DOHH2 (cell line): ENCODE data around the gene MICA.

ENCODE experiments used
- H3F3A ChIP-seq: fragments of 200-600 bp; sonication (generic), shearing (Covaris generic); 2 replicates; pipeline ENCODE4 v1.6.0; 2016; ENCODE audit warnings: antibody characterized with exemption, mild to moderate bottlenecking; ENCODE audit not compliant: control insufficient read depth, insufficient read depth
- H3K27ac ChIP-seq: fragments of 200-600 bp; sonication (generic); 2 replicates; pipeline ENCODE4 v1.5.1; 2014; ENCODE audit warnings: low read depth, mild to moderate bottlenecking, low read length, moderate library complexity
- H3K27me3 ChIP-seq: fragments of 200-600 bp; sonication (generic); 2 replicates; pipeline ENCODE4 v1.6.1; 2014; ENCODE audit warnings: mild to moderate bottlenecking, low read length, mixed read lengths; ENCODE audit not compliant: control insufficient read depth
- H3K36me3 ChIP-seq: fragments of 200-600 bp; sonication (generic); 2 replicates; pipeline ENCODE4 v1.6.1; 2014; ENCODE audit warnings: mild to moderate bottlenecking, low read length, moderate library complexity, mixed read lengths; ENCODE audit not compliant: control insufficient read depth
- H3K4me1 ChIP-seq: fragments of 200-600 bp; sonication (generic); 2 replicates; pipeline ENCODE4 v1.6.1; 2014; ENCODE audit warnings: mild to moderate bottlenecking, low read length, mixed read lengths; ENCODE audit not compliant: control insufficient read depth
- H3K4me2 ChIP-seq: fragments of 200-600 bp; sonication (generic); 2 replicates; pipeline ENCODE4 v1.6.0; 2014; ENCODE audit warnings: mild to moderate bottlenecking, low read length, moderate library complexity
- H3K4me3 ChIP-seq: fragments of 200-600 bp; sonication (generic); 2 replicates; pipeline ENCODE4 v1.5.1; 2014; ENCODE audit warnings: mild to moderate bottlenecking, low read length, mixed read lengths
- H3K79me2 ChIP-seq: fragments of 200-600 bp; sonication (generic); 2 replicates; pipeline ENCODE4 v1.6.1; 2014; ENCODE audit warnings: mild to moderate bottlenecking, low read length, mixed read lengths; ENCODE audit not compliant: control insufficient read depth
- H3K9me2 ChIP-seq: fragments of 200-600 bp; sonication (generic); replicated peaks from 2 replicates; pipeline ENCODE4 v1.6.1; 2014; ENCODE audit warnings: mild to moderate bottlenecking, low read length, mixed read lengths; ENCODE audit not compliant: control insufficient read depth
- H3K9me3 ChIP-seq: fragments of 200-600 bp; sonication (generic); 2 replicates; pipeline ENCODE4 v1.6.1; 2014; ENCODE audit warnings: antibody characterized with exemption, low read length, mixed read lengths; ENCODE audit not compliant: control insufficient read depth, insufficient read depth
- H4K20me1 ChIP-seq: fragments of 200-600 bp; sonication (generic); 2 replicates; pipeline ENCODE4 v1.6.0; 2014; ENCODE audit warnings: low read depth, mild to moderate bottlenecking, antibody characterized with exemption, low read length, moderate library complexity; ENCODE audit not compliant: control insufficient read depth, insufficient read depth
- CTCF ChIP-seq: fragments of 200-600 bp; sonication (generic); IDR thresholded peaks from one replicate; pipeline ENCODE4 v1.5.1; 2014; ENCODE audit warnings: antibody characterized with exemption, mild to moderate bottlenecking, low read depth, low read length; ENCODE audit not compliant: poor library complexity, severe bottlenecking
- EZH2phosphoT487 ChIP-seq: fragments of 200-600 bp; sonication (generic); IDR thresholded peaks from 2 replicates; pipeline ENCODE4 v1.6.1; 2017; ENCODE audit warnings: borderline replicate concordance, mild to moderate bottlenecking, antibody characterized with exemption, low read length, moderate library complexity, mixed read lengths

MICA gene

GRCh38 chr6:31403283-31404060 lies at the start of gene MICA:
MICA (plus strand) TSS chr6:31403595; CDS start chr6:31403633, 38 bp downstream.
- H3K4me1 ChIP-seq, result peaks cover 37% of the 10 kb centered on the region
- no peaks in the 10 kb centered on the region for H3K27me3 ChIP-seq
- no peaks in the 10 kb centered on the region for H3K9me2 ChIP-seq
- peak within 1 kb of the TSS; percentile 75 for H3K4me2 ChIP-seq
- H3F3A ChIP-seq, result peaks cover 19% of the 10 kb centered on the region
- peak within 1 kb of the TSS; percentile 69 for H3K27ac ChIP-seq
- TF ChIP-seq EZH2phosphoT487, result no peak
- no peak for TF ChIP-seq CTCF
- peak within 1 kb of the TSS; percentile 95 for H3K4me3 ChIP-seq
- peaks cover 88% of the 10 kb centered on the region for H3K79me2 ChIP-seq
- H3K36me3 ChIP-seq, result peaks cover 12% of the 10 kb centered on the region
- 0 out of 2 replicates have a peak, but pooled peaks cover 4% of the 10 kb centered on the region for H4K20me1 ChIP-seq
- H3K9me3 ChIP-seq, result 0 out of 2 replicates have a peak, but pooled peaks cover 4% of the 10 kb centered on the region

GRCh38 chr6:31354158-31354863 lies 49.1 kb upstream of the MICA start:
- H3K4me1 ChIP-seq, result peaks cover 69% of the 10 kb centered on the region
- H3K4me2 ChIP-seq, result peak overlapping the region; percentile 93; the same call in 1 of the 2 replicates
- H3K36me3 ChIP-seq, result peaks cover 34% of the 10 kb centered on the region
- H3K4me3 ChIP-seq, result peak overlapping the region; percentile 81; the same call in 1 of the 2 replicates
- no peak overlapping the region for H3K27ac ChIP-seq
- peaks cover 11% of the 10 kb centered on the region; the same call in 1 of the 2 replicates for H3F3A ChIP-seq
- H3K27me3 ChIP-seq, result 0 out of 2 replicates have a peak, but pooled peaks cover 3% of the 10 kb centered on the region
- peaks cover 7% of the 10 kb centered on the region; the same call in 1 of the 2 replicates for H4K20me1 ChIP-seq
- no peak for TF ChIP-seq CTCF
- no peak for TF ChIP-seq EZH2phosphoT487
- peaks cover 18% of the 10 kb centered on the region for H3K79me2 ChIP-seq
- H3K9me2 ChIP-seq, result no peaks in the 10 kb centered on the region
- H3K9me3 ChIP-seq, result no peaks in the 10 kb centered on the region

GRCh38 chr6:31354864-31355582 lies 48.4 kb upstream of the MICA start:
- Histone ChIP-seq H3K9me3 (no peaks in the 10 kb centered on the region), H3K4me1 (peaks cover 63% of the 10 kb centered on the region), H3K27ac (no peak overlapping the region), H3K9me2 (no peaks in the 10 kb centered on the region), H4K20me1 (peaks cover 7% of the 10 kb centered on the region; the same call in 1 of the 2 replicates), H3K4me3 (peak overlapping the region; percentile 81), H3K4me2 (peak overlapping the region; percentile 93), H3F3A (peaks cover 11% of the 10 kb centered on the region; the same call in 1 of the 2 replicates), H3K27me3 (0 out of 2 replicates have a peak, but pooled peaks cover 3% of the 10 kb centered on the region), H3K36me3 (peaks cover 34% of the 10 kb centered on the region), H3K79me2 (peaks cover 18% of the 10 kb centered on the region)
- no peak for TF ChIP-seq CTCF
- no peak for TF ChIP-seq EZH2phosphoT487
